Thyroid gland (tissue), 4 donors: ENCODE data around the gene CACNB4. TPM values are rescaled to one million over a fixed set of nuclear protein-coding genes. Genes with fewer than 3 reads are reported as not detected.

Source experiments
- DNase-seq, 2 donors: peaks; one replicate each; pipeline ENCODE4 v3.0.0-alpha.2; 2019
- H3K27ac ChIP-seq, 3 donors: fragments of 200-600 bp; sonication (generic); 1 replicate in 2 of 3; 2 replicates in 1 of 3; pipeline ENCODE4 v1.5.1; 2016 to 2019; ENCODE audit warnings: mild to moderate bottlenecking in 1 of 3, moderate library complexity in 1 of 3
- H3K27me3 ChIP-seq: fragments of 200-600 bp; sonication (generic); one replicate; pipeline ENCODE4 v1.5.1; 2019
- H3K36me3 ChIP-seq, 2 donors: fragments of 200-600 bp; sonication (generic); one replicate each; pipeline ENCODE4 v1.5.1; 2016 to 2019
- H3K4me1 ChIP-seq, 2 donors: fragments of 200-600 bp; sonication (generic); one replicate each; pipeline ENCODE4 v1.5.1; 2017 to 2019
- H3K4me3 ChIP-seq, 3 donors: fragments of 200-600 bp; sonication (generic); replicated peaks in 1 of 3; 1 replicate in 2 of 3; 2 replicates in 1 of 3; pipeline ENCODE4 v1.5.1; 2016; ENCODE audit warnings: mild to moderate bottlenecking in 1 of 3
- H3K9me3 ChIP-seq: fragments of 200-600 bp; sonication (generic); one replicate; pipeline ENCODE4 v1.5.1; 2017
- CTCF ChIP-seq, 6 experiments: fragments of 200-600 bp in 3 of 6; fragments of 450-650 bp in 3 of 6; sonication (generic) in 3 of 6; IDR thresholded peaks; one replicate each; pipeline ENCODE4 v1.5.1; 2016 to 2019; ENCODE audit warnings: antibody characterized with exemption in 6 of 6, mild to moderate bottlenecking in 2 of 6, inconsistent platforms in 1 of 6, moderate library complexity in 1 of 6
- POLR2A ChIP-seq, 2 donors: fragments of 450-650 bp; IDR thresholded peaks; one replicate each; pipeline ENCODE4 v1.6.1; 2017; ENCODE audit warnings: antibody characterized with exemption in 2 of 2, mild to moderate bottlenecking in 2 of 2, moderate library complexity in 1 of 2
- WGBS, 2 donors: methylation state at CpG; one replicate each; pipeline ENCODE4 v1.1.5; 2017; 5-methylcytosine and 5-hydroxymethylcytosine counted together
- intact Hi-C: fragments of 100-400 bp; cut with DNase I; formaldehyde crosslinking; loops from one replicate; pipeline ENCODE4 v1.15.1; 2023
- total RNA-seq, 4 donors: library from RNA; depleted of rRNA; stranded (reverse); fragments of >200 nt; gene quantifications; one replicate each; pipeline ENCODE4 v1.2.3, GENCODE V29; 2016

CACNB4 gene
- total RNA-seq, 4 donors from 2014 or later = 3.0 to 3.6 (median 3.2) TPM

DNA sequence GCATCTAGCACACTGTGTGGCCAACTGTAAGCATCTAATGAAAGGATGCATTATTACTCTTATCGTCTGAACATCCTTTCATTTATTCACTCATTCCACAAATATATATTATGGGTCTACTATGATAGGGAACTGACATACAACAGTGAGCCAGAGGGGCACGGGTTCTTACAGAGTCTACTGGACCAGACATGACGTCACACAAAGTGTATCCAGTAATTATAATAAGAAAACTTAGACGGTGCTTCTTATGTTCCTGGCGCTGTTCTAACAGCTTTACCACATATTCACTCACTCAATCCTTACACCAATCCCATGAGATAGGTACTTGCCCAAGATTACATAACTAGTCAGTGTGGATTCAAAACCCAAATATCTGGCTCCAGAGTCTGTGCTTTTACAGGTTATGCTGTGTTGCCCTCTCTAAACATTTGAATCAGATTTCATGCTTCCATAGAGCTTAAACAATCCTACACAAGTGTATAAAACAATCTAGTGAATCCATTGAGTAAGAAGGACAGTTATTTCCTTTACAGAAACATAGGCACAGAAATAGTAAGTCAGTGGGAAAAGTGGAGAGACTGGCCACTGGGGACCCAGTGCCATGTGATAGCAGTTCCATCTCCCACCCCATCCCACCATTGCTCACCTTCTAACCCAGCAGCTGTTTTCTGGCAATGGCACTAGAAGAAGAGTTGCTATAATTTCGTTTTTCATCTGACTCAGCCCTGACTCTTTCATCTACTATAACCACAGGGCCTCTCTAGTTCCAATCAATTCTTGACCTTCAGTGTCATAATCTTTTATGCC, 246.4 kb downstream of the CACNB4 start:
- peak overlapping the region in 2 of 3 donors; percentile 66 to 69 for H3K27ac ChIP-seq
- H3K9me3 ChIP-seq = no peaks in the 10 kb centered on the region
- no peaks in the 10 kb centered on the region for H3K27me3 ChIP-seq
- H3K4me1 ChIP-seq = peaks cover 19 to 37% of the 10 kb centered on the region in 2 donors
- WGBS, 2 donors = 73% methylated on average over 6 of the region's 6 CpGs
- no peaks in the 10 kb centered on the region for H3K36me3 ChIP-seq
- no peak for TF ChIP-seq POLR2A (IDR thresholded peaks at IDR 0.05)
- TF ChIP-seq CTCF (IDR thresholded peaks at IDR 0.05) = no peak
- no peak for DNase-seq
- intact Hi-C loops = no loop called here
- H3K4me3 ChIP-seq = no peak overlapping the region

- Histone ChIP-seq H3K36me3 (no peaks in the 10 kb centered on the region), H3K27ac (peak overlapping the region in 2 of 3 donors; percentile 66 to 69), H3K4me1 (peaks cover 17 to 33% of the 10 kb centered on the region in 2 donors), H3K4me3 (no peak overlapping the region), H3K27me3 (no peaks in the 10 kb centered on the region), H3K9me3 (no peaks in the 10 kb centered on the region)
- DNase-seq = peak in 1 of 2 donors; percentile 5
- intact Hi-C loops = no loop called here
- TF ChIP-seq CTCF (IDR thresholded peaks at IDR 0.05) (no peak), POLR2A (IDR thresholded peaks at IDR 0.05) (no peak)
- WGBS, 2 donors = 52 to 59% methylated on average over 3 of the region's 3 CpGs
These were observed 247.1 kb downstream of the CACNB4 start for GRCh38 chr2:151851761-151852160.

GRCh38 chr2:151849413-151850010, 249.3 kb downstream of the CACNB4 start:
- H3K27me3 ChIP-seq = no peaks in the 10 kb centered on the region

GRCh38 chr2:151845884-151846283, 253.0 kb downstream of the CACNB4 start:
- H3K4me3 ChIP-seq = no peak overlapping the region
- H3K27me3 ChIP-seq = no peaks in the 10 kb centered on the region
- no peak overlapping the region for H3K27ac ChIP-seq
- no peak for TF ChIP-seq CTCF (IDR thresholded peaks at IDR 0.05)
- no peak for TF ChIP-seq POLR2A (IDR thresholded peaks at IDR 0.05)
- no peak for DNase-seq
- WGBS, 2 donors = 95 to 98% methylated on average over 2 of the region's 2 CpGs
- H3K9me3 ChIP-seq = no peaks in the 10 kb centered on the region
- peaks cover 0 to 7% of the 10 kb centered on the region in 2 donors for H3K4me1 ChIP-seq
- intact Hi-C loops = no loop called here
- H3K36me3 ChIP-seq = no peaks in the 10 kb centered on the region

More at GRCh38 chr2:151849413-151850010, 249.3 kb downstream of the CACNB4 start:
- 85 to 92% methylated on average over 3 to 4 of the region's 4 CpGs for WGBS, 2 donors
- Histone ChIP-seq H3K36me3 (no peaks in the 10 kb centered on the region), H3K27ac (no peak overlapping the region), H3K4me3 (no peak overlapping the region), H3K9me3 (no peaks in the 10 kb centered on the region), H3K4me1 (peaks cover 17 to 33% of the 10 kb centered on the region in 2 donors)
- TF ChIP-seq POLR2A (IDR thresholded peaks at IDR 0.05) (no peak), CTCF (IDR thresholded peaks at IDR 0.05) (no peak)
- DNase-seq = no peak
- intact Hi-C loops = no loop called here

DNA sequence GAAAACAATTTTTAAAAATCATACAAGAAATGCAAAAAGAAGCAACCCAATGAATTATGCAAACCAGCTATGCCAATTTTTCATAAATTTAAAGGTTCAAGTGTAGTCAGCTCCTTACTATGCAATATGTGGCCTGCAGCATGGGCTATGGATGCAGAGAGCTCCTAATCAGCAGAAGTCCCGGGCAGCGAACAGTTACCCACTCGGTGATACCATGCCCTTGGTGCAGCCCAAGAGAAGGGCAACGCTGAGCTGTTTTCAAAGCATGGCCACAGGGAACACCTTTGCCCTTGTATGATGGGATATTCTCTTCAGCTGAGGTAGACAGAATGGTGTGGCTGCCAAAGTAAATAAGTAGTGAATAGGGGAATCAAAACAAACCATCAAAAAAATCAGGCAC, 253.4 kb downstream of the CACNB4 start:
- no peaks in the 10 kb centered on the region for H3K9me3 ChIP-seq
- no peaks in the 10 kb centered on the region for H3K27me3 ChIP-seq
- intact Hi-C loops = no loop called here
- no peaks in the 10 kb centered on the region for H3K36me3 ChIP-seq
- WGBS, 2 donors = 86 to 89% methylated on average over 4 of the region's 4 CpGs
- TF ChIP-seq POLR2A (IDR thresholded peaks at IDR 0.05) = no peak
- no peak for TF ChIP-seq CTCF (IDR thresholded peaks at IDR 0.05)
- DNase-seq = no peak
- H3K27ac ChIP-seq = no peak overlapping the region
- peaks cover 0 to 6% of the 10 kb centered on the region in 2 donors for H3K4me1 ChIP-seq
- no peak overlapping the region for H3K4me3 ChIP-seq
